Prostate gland (tissue), 2 donors: Measurements from ENCODE around the gene CHST8.

ENCODE experiments used
- CTCF ChIP-seq, 4 experiments: fragments of 200-600 bp in 2 of 4; fragments of 450-650 bp in 2 of 4; sonication (generic) in 2 of 4; IDR thresholded peaks; 1 replicate in 3 of 4; 2 replicates in 1 of 4; pipeline ENCODE4 v1.5.1; 2016 to 2019; ENCODE audit warnings: antibody characterized with exemption in 4 of 4, mild to moderate bottlenecking in 2 of 4, moderate library complexity in 2 of 4
- POLR2A ChIP-seq: fragments of 450-650 bp; IDR thresholded peaks from one replicate; pipeline ENCODE4 v1.6.1; 2016; ENCODE audit warnings: antibody characterized with exemption, mild to moderate bottlenecking
- POLR2AphosphoS5 ChIP-seq: sonication (generic); formaldehyde crosslinking; IDR thresholded peaks from one replicate; pipeline ENCODE4 v1.6.1; 2017; ENCODE audit warnings: antibody characterized with exemption

GRCh38 chr19:33603377-33603776 is 18.4 kb upstream of the CHST8 start:
- TF ChIP-seq POLR2AphosphoS5, result no peak
- TF ChIP-seq CTCF (IDR thresholded peaks at IDR 0.05), result no peak
- TF ChIP-seq POLR2A, result no peak
